HG03432 (cell line): ENCODE results near the gene USP10.

Experiments
- ATAC-seq: cut with Tn5 transposase; IDR thresholded peaks from one replicate; pipeline ENCODE4 v1.9.1; 2021; ENCODE audit warnings: mild to moderate bottlenecking, moderate library complexity; ENCODE audit not compliant: unreplicated experiment

USP10 gene

DNA sequence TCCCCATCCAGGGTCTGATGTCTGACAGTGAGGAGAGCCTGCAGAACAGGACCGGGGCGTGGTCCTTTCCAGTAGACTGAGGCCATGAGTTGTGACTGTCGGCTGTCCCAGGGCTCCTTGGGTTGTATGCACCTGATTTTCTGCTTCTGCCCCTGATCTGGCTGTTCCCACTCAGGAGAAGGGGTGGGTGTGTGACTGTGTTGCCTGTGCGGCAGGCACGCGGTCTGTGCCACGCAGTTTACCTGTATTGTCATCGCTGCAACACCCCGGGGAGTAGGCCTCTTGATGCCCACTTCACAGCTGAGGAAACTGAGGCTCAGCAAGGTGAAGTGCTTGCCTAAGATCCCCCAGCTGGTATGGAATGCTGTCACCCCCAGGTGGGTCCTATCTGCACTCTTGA is 121.4 kb downstream of the USP10 start:
- ATAC-seq, result no peak

DNA sequence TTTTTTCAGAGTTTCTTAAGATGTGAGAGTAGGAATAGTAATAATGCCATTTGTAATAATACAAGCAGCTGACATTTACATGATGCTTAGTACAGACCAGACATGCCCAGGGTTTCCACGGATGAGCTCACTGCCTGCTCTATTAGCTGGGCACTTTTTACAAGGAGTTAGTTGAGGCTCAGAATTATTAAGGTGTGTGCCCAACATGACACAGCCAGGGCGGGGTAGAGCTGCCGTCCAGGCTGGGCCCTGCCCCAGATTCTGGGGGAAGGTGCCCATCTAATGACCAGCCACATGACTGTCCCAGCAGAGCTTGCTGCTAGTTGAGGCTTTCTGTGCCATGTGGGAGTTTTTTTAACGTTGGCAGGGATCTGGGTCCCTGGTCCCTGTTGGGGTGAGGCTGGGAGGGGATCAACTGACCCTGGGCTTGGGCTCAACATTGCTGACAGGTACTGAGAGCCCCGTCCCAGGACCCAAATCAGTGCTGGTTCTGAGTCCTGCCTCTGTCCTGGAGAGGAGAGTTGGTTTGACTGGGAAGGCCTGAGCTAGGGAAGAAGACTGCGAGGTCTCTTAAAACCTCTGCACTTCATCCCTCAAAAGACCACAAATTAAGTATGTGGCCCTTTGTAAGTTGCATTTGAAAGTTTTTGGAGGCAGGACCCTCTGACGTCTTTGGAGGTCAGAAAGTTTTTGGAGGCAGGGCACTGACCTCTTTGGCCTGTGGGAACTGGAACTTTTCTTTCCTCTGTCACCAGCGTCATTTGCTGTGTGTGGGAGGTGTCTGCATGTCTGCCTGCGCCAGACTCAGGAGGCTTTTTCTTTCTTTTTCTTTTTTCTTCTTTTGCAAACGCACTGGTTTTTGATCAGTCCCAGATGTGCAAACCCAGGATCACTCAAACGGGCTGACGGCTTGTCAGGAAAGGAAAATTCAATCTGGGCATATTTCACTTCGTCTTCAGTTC is 122.2 kb downstream of the USP10 start:
- no peak for ATAC-seq

DNA sequence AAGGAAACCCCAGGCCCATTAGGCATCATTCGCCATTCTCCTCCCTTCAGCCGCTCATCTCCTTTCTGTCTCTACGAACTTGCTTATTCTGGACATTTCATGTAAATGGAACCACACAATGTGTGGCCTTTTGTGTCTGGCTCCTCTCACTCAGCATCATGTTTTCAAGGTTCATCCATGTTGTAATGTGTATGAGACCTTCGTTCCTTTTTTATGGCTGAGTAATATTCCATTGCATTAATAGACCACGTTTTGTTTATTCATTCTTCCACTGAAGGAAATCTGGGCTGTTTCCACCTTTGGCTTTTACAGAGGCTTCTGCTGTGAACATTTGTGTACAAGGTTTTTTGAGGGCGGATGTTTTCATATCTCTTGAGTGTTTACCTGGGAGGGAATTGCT is 123.2 kb downstream of the USP10 start:
- ATAC-seq, result no peak

DNA sequence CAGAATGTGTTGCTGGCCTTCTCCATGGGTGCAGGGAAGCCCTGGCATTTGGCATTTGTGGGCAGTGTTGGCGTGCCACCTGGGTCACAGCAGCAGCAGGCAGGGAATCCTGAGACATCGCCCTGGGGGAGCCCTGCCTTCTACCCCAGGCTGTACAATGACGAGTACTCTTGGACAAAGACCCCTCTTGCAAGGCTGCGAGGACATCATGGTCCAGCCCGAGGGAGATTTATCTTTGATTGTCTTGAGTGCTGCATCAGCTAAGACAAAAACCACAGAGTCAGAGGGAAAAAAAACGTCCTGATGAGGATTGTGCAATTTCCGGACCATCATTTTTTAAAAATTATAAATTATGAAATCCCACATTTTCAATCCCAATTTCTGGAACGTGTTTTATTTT is 123.7 kb downstream of the USP10 start:
- no peak for ATAC-seq

DNA sequence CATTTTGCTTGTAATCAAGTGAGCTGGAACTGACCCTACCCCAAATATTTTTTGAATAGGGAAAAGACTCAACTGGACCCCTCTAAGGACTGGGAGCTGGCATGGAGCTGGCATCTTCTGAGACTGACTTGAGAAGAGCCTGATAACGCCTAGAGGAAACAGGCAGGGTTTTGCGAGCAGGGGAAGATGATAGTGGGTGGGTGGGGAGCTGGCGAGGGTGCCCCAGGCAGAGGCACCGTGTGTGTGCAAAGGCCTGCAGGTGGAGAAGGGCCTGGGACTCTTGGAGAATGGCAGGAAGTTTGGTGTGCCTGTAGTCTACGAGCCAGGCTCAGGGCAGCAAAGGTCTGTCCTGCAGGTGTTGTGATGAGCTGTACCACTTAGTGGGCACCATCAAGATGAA is 124.1 kb downstream of the USP10 start:
- ATAC-seq, result no peak

DNA sequence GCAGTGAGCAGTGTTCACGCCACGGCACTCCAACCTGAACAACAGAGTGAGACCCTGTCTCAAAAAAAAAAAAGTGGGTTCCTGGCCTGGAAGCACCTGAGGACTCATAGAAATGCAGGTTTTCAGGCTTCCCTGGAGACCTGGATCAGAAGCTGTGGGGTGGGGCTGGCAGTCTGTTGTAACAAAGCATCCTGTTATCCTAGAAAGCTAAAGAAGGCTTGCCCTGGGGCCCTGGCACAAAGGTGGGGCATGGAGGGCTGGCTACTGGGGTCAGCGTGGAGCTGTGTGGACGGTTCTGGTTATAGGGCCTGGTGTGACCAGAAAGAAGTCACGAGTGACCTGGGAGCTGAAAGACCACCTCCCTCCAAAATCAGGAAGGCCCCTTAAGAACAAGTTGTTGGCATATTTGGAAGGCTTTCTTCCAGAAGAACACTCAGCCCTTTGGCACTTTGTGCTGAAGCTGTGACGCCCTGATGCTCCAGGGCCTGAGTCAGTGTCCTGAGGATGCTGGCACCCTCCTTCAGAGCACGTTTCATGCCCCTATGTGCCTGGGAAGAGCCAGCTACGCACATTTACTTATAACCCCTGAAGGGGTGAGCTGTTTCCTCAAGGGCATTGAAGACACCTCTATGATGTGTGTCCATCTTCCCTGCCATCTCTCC is 126.2 kb downstream of the USP10 start:
- no peak for ATAC-seq

DNA sequence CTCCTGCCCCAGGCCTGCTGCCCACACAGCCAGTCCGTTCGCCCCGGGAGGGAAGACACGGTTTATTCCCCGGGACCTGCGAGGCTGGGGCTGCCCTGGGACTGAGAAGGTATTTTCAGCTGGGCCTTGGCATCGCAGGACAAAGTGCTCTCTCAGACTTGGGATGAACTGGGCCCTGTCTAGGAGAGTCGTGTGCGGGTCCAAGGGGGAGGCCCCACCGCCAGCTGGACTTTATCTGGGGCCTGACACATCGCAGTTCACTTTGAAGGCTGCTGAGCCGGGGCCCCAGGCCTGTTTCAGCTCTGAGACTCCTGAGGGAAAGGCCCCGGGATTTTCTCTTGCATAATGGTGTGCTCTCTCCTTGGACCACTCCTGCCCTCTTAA is 126.8 kb downstream of the USP10 start:
- ATAC-seq, result no peak

DNA sequence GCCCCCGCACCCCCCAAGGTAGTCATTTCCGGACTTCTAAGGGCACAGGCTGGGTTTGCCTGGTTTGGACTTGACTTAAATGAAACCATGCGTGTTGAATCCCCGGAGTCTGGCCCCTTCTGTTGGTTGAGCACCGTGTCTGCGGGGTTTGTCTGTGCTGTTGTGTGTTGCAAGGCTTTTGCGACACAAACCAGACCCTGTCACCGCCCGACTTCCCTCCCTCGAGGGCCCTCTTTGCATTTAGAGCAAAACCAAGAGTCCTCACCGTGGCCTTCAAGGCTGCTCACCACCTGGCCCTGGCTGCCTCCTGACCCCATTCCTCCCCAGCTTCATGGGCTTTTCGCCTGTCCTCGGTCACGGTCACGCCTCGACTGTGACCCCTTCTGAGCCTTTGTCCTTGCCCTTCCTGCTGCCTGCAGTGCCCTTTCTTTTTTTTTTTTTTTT is 127.4 kb downstream of the USP10 start:
- no peak for ATAC-seq

DNA sequence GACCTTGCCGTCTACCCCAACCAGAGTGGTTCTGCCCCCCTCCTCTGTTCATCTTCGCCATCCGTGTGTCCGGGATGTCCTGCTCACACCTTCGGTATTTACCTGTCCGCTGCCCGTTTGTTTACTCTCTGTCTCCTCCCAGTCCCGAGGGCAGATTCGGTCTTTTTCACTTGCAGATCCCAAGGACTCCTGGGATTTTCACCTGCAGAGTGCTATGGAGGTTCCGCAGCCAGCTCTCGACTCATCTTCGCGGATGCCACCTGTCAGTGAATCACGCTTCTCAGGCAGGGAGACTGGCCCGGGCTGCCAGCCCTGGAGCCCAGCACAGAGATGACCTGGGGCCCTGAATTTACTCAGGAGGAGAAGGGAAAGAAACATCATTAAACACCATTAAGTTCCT is 128.1 kb downstream of the USP10 start:
- ATAC-seq, result no peak

DNA sequence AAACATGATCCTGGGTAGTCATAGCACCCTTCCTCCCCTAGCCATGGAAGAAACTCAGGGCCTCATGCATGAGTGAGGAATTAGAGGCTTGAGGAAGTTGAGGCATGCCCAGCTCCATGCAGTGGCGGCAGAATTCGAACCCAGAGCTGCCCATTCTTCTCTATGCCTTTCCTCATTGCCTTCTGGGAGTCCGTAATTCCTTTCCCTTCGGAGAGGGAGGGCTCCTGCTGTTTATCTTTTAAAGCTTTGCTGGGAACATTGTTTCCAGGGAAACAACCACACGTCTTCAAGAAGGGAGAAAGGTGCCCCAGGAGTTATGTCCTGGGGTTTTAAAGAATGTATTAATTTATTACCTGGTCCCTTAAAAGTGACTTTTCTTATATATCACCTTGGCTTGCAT is 128.5 kb downstream of the USP10 start:
- ATAC-seq, result no peak
